Activated T-cell treated with anti-CD3 and anti-CD28 coated beads, Interleukin-2, amount 50 U/mL, for 72 hours (primary cell): ENCODE results near the gene DND1. TPM values are rescaled to one million over a fixed set of nuclear protein-coding genes. Genes with fewer than 3 reads are reported as not detected.
A peak's percentile ranks its signal among the peaks of the same experiment; 100 is the strongest.
"Not testable (repeated sequence)": the region's sequence is repeated elsewhere in the genome, so short reads cannot be mapped to it uniquely, and the experiment has no call there.

ENCODE experiments used
- ATAC-seq, 2 donors: fragments of 150-1000 bp; cut with Tn5 transposase; replicated peaks in 1 of 2; 2 replicates each; pipeline ENCODE4 v1.10.0; 2021; ENCODE audit warnings: moderate library complexity in 2 of 2, mild to moderate bottlenecking in 1 of 2
- DNase-seq, 2 donors: peaks; one replicate each; pipeline ENCODE4 v3.0.0; 2021 to 2022; ENCODE audit warnings: mixed read lengths in 1 of 2
- H3K27ac Mint-ChIP-seq: one replicate; pipeline ENCODE4 v1.8.0; 2022; ENCODE audit warnings: mild to moderate bottlenecking, moderate library complexity, mixed read lengths
- H3K27me3 Mint-ChIP-seq: one replicate; pipeline ENCODE4 v1.8.0; 2022; ENCODE audit warnings: low read depth, mixed read lengths
- H3K36me3 Mint-ChIP-seq, 2 donors: one replicate each; pipeline ENCODE4 v1.8.0; 2022; ENCODE audit warnings: mixed read lengths in 2 of 2, mild to moderate bottlenecking in 1 of 2; ENCODE audit not compliant: insufficient read depth in 2 of 2
- H3K4me1 Mint-ChIP-seq: one replicate; pipeline ENCODE4 v1.8.0; 2022; ENCODE audit warnings: low read depth, mixed read lengths
- H3K4me3 Mint-ChIP-seq, 2 donors: one replicate each; pipeline ENCODE4 v1.8.0; 2022; ENCODE audit warnings: mild to moderate bottlenecking in 2 of 2, mixed read lengths in 2 of 2, moderate library complexity in 2 of 2
- H3K9me3 Mint-ChIP-seq, 2 donors: one replicate each; pipeline ENCODE4 v1.8.0; 2022; ENCODE audit warnings: mixed read lengths in 2 of 2
- total RNA-seq, 2 donors: library from RNA; stranded (reverse); gene quantifications; one replicate each; pipeline ENCODE4 v1.2.3, GENCODE V29; 2022

The DND1 gene
- total RNA-seq, 2 donors from 2014 or later, result 3.7 to 4.6 TPM

GRCh38 chr5:140632366-140633020, 40.9 kb downstream of the DND1 start:
- DNase-seq (peak; percentile 57 to 60), ATAC-seq (peak; percentile 61 to 72)
- Mint-ChIP-seq H3K9me3 (peaks cover 2 to 4% of the 10 kb centered on the region in 2 donors), H3K36me3 (peaks cover 4 to 6% of the 10 kb centered on the region in 2 donors), H3K4me3 (peak overlapping the region; percentile 81 to 91), H3K4me1 (peaks cover 39% of the 10 kb centered on the region), H3K27ac (no peak overlapping the region), H3K27me3 (peaks cover 32% of the 10 kb centered on the region)

- peaks cover 39% of the 10 kb centered on the region for H3K4me1 Mint-ChIP-seq
- H3K27ac Mint-ChIP-seq, result no peak overlapping the region
- peaks cover 4 to 9% of the 10 kb centered on the region in 2 donors for H3K36me3 Mint-ChIP-seq
- H3K27me3 Mint-ChIP-seq, result peaks cover 32% of the 10 kb centered on the region
- DNase-seq, result peak; percentile 14 to 35
- peak; percentile 25 to 34 for ATAC-seq
- H3K4me3 Mint-ChIP-seq, result peak overlapping the region; percentile 81 to 91
- H3K9me3 Mint-ChIP-seq, result peaks cover 5 to 6% of the 10 kb centered on the region in 2 donors
Observed at GRCh38 chr5:140631831-140632365, 41.5 kb downstream of the DND1 start.

DNA sequence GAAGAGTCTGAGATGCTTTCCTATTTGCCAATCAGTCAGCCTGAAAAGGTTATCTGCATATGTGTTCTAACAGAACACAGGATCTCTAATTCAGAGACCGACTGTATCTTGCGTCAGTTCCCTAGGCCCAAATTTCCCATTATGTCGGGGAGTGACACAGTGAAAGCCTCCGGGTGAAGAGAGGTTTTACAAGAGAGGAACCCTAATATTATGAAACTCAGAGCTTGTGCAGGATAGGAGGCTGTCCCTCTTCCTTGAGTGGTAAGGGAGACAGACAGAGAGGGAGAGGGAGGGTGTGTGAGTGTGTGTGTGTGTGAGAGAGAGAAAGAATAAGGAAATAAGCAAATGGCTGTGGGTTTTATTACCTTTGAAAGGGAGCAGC, 42.3 kb downstream of the DND1 start:
- Mint-ChIP-seq H3K4me1 (peaks cover 39% of the 10 kb centered on the region), H3K27me3 (peaks cover 32% of the 10 kb centered on the region), H3K4me3 (peak overlapping the region; percentile 8 to 33), H3K27ac (no peak overlapping the region), H3K9me3 (peaks cover 6% of the 10 kb centered on the region in 2 donors), H3K36me3 (peaks cover 4 to 9% of the 10 kb centered on the region in 2 donors)
- no peak for ATAC-seq
- no peak for DNase-seq

- Mint-ChIP-seq H3K36me3 (peaks cover 4 to 9% of the 10 kb centered on the region in 2 donors), H3K9me3 (peaks cover 6% of the 10 kb centered on the region in 2 donors), H3K27me3 (peaks cover 32% of the 10 kb centered on the region), H3K4me1 (peaks cover 35% of the 10 kb centered on the region), H3K4me3 (peak overlapping the region in 1 of 2 donors; percentile 33), H3K27ac (no peak overlapping the region)
- DNase-seq, result no peak
- no peak for ATAC-seq
Observed at GRCh38 chr5:140630292-140631035, 42.9 kb downstream of the DND1 start.

DNA sequence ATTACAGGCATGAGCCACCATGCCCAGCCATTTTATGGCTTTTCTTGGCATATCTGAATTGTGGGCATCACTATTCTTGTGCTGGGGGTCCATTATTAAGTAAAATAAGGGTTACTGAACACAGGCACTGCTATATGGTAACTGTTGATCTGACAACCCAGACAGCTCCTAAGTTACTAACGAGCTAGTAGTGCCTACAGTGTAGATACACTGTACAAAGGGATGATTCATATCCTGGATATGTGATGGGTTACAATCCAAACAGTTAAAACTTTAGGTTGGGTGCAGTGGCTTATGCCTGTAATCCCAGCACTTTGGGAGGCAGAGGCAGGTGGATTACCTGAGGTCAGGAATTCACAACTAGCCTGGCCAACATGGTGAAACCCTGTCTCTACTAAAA, 44.7 kb downstream of the DND1 start:
- no peak for DNase-seq
- no peak for ATAC-seq

GRCh38 chr5:140627972-140628371, 45.4 kb downstream of the DND1 start:
- Mint-ChIP-seq H3K36me3 (peaks cover 4 to 9% of the 10 kb centered on the region in 2 donors), H3K4me3 (no peak overlapping the region), H3K9me3 (peaks cover 6% of the 10 kb centered on the region in 2 donors), H3K4me1 (peaks cover 13% of the 10 kb centered on the region), H3K27ac (no peak overlapping the region), H3K27me3 (peaks cover 21% of the 10 kb centered on the region)
- ATAC-seq, result no peak
- DNase-seq, result no peak

More for the DNA sequence above, 44.7 kb downstream of the DND1 start:
- peaks cover 4 to 9% of the 10 kb centered on the region in 2 donors for H3K36me3 Mint-ChIP-seq
- H3K4me3 Mint-ChIP-seq, result no peak overlapping the region
- H3K27ac Mint-ChIP-seq, result no peak overlapping the region
- peaks cover 26% of the 10 kb centered on the region for H3K27me3 Mint-ChIP-seq
- H3K9me3 Mint-ChIP-seq, result peaks cover 6% of the 10 kb centered on the region in 2 donors
- peaks cover 19% of the 10 kb centered on the region for H3K4me1 Mint-ChIP-seq

- H3K4me1 Mint-ChIP-seq, H3K4me3 Mint-ChIP-seq, H3K27me3 Mint-ChIP-seq, H3K36me3 Mint-ChIP-seq, ATAC-seq, H3K9me3 Mint-ChIP-seq, H3K27ac Mint-ChIP-seq, DNase-seq: not testable (repeated sequence)
Observed at GRCh38 chr5:140624886-140625285, 48.5 kb downstream of the DND1 start.

- not testable (repeated sequence) for H3K36me3 Mint-ChIP-seq, ATAC-seq, H3K27ac Mint-ChIP-seq, DNase-seq, H3K27me3 Mint-ChIP-seq, H3K4me3 Mint-ChIP-seq, H3K4me1 Mint-ChIP-seq, H3K9me3 Mint-ChIP-seq
Observed at GRCh38 chr5:140623061-140623460, 50.3 kb downstream of the DND1 start.

GRCh38 chr5:140622301-140622700, 51.1 kb downstream of the DND1 start:
- DNase-seq (no peak), ATAC-seq (no peak)
- H3K4me1 Mint-ChIP-seq, result no peaks in the 10 kb centered on the region
- H3K36me3 Mint-ChIP-seq, result peaks cover 0 to under 1% of the 10 kb centered on the region in 2 donors
- peaks cover 6% of the 10 kb centered on the region for H3K27me3 Mint-ChIP-seq
- H3K27ac Mint-ChIP-seq, result no peak overlapping the region
- peaks cover 3% of the 10 kb centered on the region in 2 donors for H3K9me3 Mint-ChIP-seq
- H3K4me3 Mint-ChIP-seq, result no peak overlapping the region

Other genes starting within 250 kb of the DND1 start
- gene EIF4EBP3, start 125.9 kb downstream of the DND1 start, total RNA-seq, result 10 to 100 TPM; 14.4 to 16.8 TPM
- 10 to 100 TPM; 50.8 to 61.1 TPM for gene SRA1, start 116.1 kb downstream of the DND1 start, total RNA-seq
- 10 to 100 TPM; 33.8 to 38.2 TPM for gene APBB3, start 109.0 kb downstream of the DND1 start, total RNA-seq
- 10 to 100 TPM; 52.7 to 69.3 TPM for gene SLC35A4, start 108.7 kb downstream of the DND1 start, total RNA-seq
- gene CD14, start 40.4 kb downstream of the DND1 start, total RNA-seq, result under 1 TPM in 1 of 2 donors, not detected in 1; 0.41 TPM
- gene TMCO6, start 34.1 kb downstream of the DND1 start, total RNA-seq, result 10 to 100 TPM; 31.8 to 35.0 TPM
- gene NDUFA2, start 25.9 kb downstream of the DND1 start, total RNA-seq, result 10 to 100 TPM; 43.3 to 51.6 TPM
- 100 to 1,000 TPM; 121 to 129 TPM for gene IK, start 25.7 kb downstream of the DND1 start, total RNA-seq
- gene WDR55, start 8.7 kb downstream of the DND1 start, total RNA-seq, result 10 to 100 TPM; 24.3 to 30.2 TPM
- gene HARS1, start 17.8 kb upstream of the DND1 start, total RNA-seq, result 10 to 100 TPM; 78.4 to 85.1 TPM
- 10 to 100 TPM; 31.2 to 31.3 TPM for gene HARS2, start 17.9 kb upstream of the DND1 start, total RNA-seq
- gene ZMAT2, start 26.9 kb upstream of the DND1 start, total RNA-seq, result 10 to 100 TPM; 44.9 to 53.7 TPM
- gene PCDHA1, start 112.6 kb upstream of the DND1 start, total RNA-seq, result not detected
- gene PCDHA2, start 121.3 kb upstream of the DND1 start, total RNA-seq, result not detected
- gene PCDHA3, start 127.5 kb upstream of the DND1 start, total RNA-seq, result not detected
- not detected for gene PCDHA4, start 133.5 kb upstream of the DND1 start, total RNA-seq
- not detected for gene PCDHA5, start 148.0 kb upstream of the DND1 start, total RNA-seq
- gene PCDHA6, start 154.4 kb upstream of the DND1 start, total RNA-seq, result not detected
- gene PCDHA7, start 160.7 kb upstream of the DND1 start, total RNA-seq, result not detected
- not detected for gene PCDHA8, start 167.6 kb upstream of the DND1 start, total RNA-seq
- gene PCDHA9, start 174.8 kb upstream of the DND1 start, total RNA-seq, result not detected
- not detected for gene PCDHA10, start 182.3 kb upstream of the DND1 start, total RNA-seq
- gene PCDHA11, start 195.4 kb upstream of the DND1 start, total RNA-seq, result not detected
- not detected for gene PCDHA12, start 201.7 kb upstream of the DND1 start, total RNA-seq
- gene PCDHA13, start 208.5 kb upstream of the DND1 start, total RNA-seq, result not detected